ENCODE measurements around the gene SEC61A2.
"Not testable (repeated sequence)": the region's sequence is repeated elsewhere in the genome, so short reads cannot be mapped to it uniquely, and the experiment has no call there.

Gene SEC61A2

DNA sequence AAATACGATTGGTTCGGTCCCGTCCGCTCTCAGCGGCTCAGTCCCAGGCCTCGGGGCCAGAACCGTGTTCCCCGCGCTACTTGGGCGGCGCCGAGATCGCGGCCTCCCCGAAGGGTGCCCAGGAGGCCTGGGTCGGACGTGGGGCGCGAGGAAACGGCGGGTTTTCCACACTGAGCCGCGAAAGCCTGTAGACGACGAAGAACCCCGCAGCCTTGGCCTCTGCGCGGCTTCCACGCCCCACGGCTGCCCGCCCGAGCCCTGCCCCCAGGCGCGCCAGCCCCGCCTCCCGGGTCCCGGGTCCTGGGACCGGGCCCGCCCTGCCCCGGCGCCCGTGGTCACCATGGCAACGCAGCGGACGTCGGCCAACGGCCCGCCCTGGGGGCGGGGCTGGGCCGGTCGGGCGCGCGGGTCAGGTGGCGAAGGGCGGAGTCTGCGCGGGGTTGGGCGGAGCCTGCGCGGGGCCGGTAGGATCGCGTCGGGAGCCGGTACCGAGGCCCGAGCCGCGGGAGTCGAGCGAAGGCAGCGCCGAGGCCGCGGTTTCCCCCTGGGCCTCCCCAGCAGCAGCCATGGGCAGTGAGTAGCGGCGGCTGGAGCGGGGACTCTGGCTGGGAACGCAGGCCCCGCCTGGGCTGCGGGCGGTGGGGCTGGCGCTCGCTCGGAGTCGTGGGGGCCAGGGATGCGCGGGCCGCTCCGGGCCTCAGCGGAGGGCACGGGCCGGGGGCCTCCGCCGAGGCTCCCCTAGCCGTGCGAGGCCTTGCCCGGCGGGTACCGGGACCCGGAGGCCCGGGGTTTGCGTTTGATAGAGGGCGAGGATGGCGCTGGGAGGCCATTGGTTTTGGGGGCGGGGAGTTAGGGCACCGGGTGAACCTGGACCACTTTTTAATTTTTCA, at the start of gene SEC61A2:
Gene SEC61A2 (plus strand): TSS at position 456 of the 890 bp plus-strand sequence. CDS start 111 bp downstream, at position 567.
- DNase-seq (ENCODE audit: low spot score), result peak; percentile 96

DNA sequence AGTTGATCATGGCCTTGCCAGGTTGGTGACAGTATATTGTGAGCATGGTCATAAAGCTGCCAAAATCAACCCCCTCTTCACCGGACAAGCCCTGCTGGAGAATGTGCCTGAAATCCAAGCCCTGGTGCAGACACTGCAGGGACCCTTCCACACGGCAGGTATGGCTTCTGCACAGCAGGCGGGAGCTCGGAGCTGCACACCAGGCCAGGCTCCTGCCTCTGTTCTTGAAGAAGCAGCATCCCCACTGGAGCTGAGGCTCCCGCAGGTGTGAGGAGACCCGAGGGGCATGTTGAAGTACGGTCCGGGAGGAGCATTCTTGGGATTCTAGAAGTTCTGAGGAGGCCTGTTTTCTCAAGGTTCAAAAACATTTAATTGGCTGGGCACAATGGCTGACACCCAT, 48.0 kb upstream of the SEC61A2 start:
- no peak for DNase-seq (ENCODE audit: low spot score)

DNA sequence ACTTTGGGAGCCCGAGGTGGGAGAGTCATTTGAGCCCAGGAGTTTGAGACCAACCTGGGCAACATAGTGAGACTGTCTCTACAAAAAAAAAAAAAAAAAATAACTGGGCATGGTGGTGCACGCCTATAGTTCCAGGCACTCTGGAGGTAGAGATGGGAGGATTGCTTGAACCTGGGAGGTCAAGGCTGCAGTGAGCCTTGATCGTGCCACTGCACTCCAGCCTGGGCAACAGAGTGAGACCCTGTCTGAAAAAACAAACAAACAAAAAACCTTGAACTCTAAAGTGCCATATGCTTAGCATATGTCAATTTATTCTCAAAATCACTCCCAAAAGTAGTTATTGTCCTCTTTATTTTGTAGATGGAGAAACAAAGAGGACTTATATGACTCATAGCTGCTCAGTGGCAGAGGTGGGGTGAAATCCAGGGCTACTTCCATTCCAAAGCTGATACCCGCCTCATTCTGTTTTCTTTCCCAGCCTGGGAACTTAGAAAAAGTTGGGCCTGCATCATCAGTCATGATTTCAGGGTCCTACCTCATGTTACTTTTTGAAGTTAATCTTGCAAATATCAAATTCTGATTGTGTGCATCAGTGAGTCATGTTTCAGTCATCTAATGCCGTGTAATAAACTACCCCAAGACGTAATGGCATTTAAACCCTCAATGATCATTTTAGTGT, 47.5 kb upstream of the SEC61A2 start:
- DNase-seq (ENCODE audit: low spot score), result no peak

DNA sequence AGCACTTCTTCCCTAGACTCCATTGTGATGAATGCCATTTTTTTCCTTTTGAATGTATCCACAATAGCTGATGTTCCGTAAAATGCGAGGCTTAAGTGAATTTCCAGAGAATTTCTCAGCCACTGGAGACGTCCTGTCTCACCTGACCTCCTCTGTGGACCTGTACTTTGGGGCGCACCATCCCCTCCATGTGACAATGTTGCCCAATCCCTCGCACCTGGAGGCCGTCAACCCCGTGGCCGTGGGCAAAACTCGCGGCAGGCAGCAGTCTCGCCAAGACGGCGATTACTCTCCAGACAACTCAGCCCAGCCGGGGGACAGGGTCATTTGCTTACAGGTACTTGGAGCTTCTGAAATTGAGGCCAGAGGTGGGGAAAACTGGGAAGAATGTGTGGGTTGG, 40.6 kb upstream of the SEC61A2 start:
- DNase-seq (ENCODE audit: low spot score), result no peak

DNA sequence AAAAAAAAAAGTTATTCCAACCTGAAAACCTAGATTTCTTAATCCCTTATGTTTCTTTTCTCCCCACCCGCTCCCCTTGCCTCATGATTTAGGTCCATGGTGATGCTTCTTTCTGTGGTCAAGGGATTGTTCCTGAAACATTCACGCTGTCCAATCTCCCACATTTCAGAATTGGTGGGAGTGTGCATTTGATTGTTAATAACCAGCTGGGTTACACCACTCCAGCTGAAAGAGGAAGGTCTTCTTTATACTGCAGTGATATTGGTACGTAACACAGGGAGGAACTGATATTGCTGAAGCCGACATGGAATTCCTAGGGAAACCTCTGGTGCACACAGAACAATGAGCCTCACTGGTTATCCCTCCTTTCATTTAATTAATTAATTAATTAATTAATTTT, 38.1 kb upstream of the SEC61A2 start:
- no peak for DNase-seq (ENCODE audit: low spot score)

DNA sequence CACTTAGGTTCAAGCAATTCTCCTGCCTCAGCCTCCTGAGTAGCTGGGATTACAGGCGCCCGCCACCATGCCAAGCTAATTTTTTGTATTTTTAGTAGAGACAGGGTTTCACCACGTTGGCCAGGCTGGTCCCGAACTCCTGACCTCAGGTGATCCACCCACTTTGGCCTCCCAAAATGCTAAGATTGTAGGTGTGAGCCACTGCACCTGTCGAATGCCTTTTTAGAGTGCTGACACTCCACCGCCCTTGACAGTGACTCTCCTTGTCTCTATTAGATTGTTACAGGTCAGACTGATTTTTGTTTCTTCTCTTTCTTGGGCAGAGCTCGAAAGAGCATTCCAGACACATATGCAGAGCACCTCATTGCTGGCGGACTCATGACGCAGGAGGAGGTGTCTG, 32.1 kb upstream of the SEC61A2 start:
- not testable (repeated sequence) for DNase-seq (ENCODE audit: low spot score)

DNA sequence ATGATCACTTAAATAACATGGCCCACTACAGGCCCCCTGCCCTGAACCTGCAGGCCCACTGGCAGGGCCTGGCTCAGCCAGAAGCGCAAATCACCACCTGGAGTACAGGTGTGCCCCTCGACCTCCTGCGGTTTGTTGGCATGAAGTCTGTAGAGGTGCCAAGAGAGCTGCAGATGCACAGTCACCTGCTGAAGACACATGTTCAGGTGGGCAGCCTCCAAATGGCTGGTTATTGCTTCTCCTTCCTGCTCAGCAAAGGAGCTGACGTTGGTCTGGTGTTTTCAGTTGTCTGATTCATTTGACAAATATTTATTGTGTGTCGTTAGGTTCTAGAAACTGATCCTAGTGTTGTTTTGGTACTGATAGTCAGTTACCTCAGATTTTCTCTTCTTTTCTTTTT, 31.7 kb upstream of the SEC61A2 start:
- DNase-seq (ENCODE audit: low spot score), result no peak

DNA sequence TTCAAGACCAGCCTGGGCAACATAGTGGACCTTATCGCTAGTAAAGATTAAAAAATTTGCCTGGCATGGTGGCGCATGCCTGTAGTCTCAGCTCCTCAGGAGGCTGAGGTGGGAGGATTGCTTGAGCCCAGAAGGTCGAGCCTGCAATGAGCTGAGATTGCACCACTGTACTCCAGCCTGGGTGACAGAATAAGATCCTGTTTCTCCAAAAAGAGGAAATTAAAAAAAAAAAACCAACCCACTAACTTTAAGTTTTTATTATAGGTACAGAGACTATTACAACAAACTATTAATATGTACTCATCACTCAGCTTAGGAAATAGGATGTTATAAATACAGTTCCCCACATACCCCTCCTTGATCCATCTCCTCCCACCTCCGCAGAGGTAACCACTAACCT, 30.5 kb upstream of the SEC61A2 start:
- DNase-seq (ENCODE audit: low spot score), result no peak

DNA sequence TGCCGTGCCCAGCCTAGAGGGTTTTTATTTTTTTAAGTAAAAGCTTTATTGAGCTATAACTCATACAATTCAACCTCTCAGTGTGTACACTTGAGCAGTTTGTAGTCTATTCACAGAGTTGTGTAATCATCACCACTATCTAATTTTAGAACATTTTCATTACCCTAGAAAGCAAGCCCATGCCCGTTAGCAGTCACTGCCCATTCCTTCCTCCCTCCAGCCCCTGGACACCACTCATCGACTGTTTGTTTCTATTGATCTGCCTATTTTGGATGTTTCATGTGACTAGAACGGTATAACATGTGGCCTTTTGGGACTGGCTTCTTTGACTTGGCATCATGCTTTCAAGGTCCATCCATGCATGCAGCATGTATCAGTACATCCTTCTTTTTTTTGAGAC, 25.7 kb upstream of the SEC61A2 start:
- DNase-seq (ENCODE audit: low spot score), result no peak

DNA sequence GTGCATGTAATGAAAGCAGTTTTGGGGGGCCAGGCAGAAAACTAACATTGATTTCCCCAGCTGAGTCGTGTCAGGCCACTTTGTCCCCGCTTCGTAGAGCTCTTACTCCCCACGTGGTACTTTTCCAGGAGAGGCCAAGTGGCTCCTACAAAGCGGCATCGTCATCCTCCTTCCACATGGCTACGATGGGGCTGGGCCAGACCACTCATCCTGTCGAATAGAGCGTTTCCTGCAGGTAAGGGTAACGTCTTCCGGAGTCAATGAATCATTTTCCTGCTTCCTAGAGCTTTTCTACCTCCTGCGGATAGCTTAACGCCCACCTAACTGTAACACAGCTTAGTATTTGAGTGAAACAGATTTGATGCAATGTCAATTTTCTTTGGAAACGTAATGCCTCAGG, 21.7 kb upstream of the SEC61A2 start:
- no peak for DNase-seq (ENCODE audit: low spot score)

DNA sequence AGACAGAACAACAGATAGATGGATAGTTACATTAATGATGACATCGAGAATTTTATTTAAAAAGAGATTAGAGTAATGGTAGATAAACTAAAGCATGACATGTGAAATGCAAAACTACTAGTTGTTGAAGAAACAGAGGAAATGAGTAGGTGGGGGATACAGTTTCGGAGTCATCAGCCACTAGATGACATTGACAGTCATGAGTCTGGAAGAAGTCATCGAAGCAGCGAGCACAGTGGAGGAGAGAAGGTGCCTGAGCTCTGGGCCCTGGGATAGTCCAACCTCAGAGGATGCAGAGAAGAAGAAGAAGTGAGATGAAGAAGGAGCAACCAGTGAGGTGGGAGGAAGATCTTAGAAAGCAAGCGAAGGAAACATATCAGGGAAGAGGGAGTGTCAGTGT, 20.2 kb upstream of the SEC61A2 start:
- no peak for DNase-seq (ENCODE audit: low spot score)

DNA sequence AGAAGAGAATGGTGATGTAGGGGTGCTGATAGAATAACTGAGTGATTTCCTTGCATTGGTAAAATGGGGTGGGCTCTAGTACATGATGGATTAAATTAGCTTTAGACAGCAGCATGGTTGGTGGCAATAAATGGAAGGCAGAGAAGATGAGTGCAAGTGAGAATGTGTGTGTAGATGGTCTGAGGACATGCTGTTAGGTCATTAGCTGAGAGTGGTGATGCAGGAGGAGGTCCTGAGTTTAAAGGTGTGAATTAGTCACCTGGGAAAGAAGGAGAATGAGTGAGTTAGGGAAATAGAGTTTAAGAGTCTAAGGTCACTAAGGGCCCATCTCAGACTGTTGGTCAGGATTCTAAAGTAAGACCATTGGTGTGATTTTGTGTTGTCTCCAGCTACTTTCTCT, 17.9 kb upstream of the SEC61A2 start:
- no peak for DNase-seq (ENCODE audit: low spot score)

DNA sequence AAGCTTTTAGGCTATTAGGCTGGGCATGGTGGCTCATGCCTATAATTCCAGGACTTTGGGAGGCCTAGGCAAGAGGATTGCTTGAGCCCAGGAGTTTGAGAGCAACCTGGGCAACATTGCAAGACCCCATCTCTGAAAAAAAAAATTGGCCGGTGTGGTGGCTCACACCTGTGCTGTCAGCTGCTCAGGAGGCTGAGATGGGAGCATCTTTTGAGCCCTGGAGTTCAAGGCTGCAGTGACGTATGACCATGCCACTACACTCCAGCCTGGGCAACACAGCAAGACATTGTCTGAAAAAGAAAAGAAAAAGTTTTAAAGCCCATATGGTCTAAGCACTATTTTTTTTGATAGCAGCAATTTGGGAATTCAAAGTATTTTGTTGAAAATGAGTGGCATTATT, 15.8 kb upstream of the SEC61A2 start:
- DNase-seq (ENCODE audit: low spot score), result no peak

DNA sequence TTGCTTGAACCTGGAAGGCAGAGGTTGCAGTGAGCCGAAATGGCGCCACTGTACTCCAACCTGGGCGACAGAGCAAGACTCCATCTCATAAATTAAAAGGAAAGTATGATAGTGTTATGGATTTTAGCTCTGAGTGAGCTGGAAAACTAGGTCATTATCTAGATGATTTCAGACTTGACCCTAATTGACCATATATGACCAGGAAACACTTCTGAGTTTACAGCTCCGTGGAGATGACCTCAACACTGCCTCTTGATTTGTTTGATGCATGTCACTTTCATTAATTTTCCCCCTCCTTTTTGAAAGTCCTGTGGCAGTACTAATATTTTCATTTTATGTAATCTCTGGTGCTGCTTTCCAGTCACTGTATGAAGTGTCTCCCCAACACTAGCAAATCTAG, 7.8 kb upstream of the SEC61A2 start:
- no peak for DNase-seq (ENCODE audit: low spot score)

DNA sequence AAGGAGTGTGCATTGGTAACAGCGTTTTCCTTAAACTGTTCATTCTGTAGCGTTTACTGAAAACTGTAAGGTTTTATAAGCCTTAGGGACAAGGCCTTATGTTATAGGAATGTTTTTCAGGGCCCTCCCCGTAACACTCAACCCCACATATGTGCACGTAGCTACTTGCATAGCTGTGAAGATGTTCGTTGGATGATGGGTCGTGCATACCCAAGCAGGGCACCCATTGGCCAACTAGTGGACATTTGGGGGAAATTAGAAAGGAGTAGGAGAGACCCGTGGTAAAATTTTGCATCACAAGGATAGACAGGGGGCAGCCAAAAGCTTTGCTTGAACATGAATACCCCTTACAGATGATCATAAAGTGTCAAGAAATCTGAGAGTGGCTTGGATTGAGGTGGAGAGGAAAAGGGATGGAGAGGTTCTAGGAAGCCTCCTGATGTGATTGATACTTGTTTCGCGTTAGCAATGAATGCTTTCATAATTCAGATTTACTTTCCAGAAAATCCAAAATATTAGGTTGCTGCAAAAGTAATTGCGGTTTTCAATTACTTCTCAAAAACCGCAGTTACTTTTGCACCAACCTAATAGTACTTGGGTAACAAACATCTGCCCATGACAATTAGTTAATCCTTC, 878 bp downstream of the SEC61A2 start:
- DNase-seq (ENCODE audit: low spot score), result peak; percentile 61

DNA sequence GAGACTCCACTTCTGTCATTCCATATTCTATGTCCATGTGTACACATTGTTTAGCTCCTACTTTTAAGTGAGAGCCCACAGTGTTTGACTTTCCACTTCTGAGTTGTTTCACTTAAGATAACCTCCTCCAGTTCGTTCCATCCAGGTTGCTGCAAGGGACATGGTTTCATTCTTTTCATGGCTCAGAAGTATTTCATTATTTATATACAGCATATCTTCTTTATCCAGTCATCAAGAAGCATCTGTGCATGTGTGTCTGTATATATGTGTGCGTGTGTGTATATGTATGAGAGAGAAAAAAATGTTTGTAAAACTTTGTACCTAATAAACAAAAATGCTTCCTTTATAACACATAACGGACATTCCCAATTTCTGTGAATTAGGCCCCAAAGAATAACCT, 6.2 kb downstream of the SEC61A2 start:
- no peak for DNase-seq (ENCODE audit: low spot score)

DNA sequence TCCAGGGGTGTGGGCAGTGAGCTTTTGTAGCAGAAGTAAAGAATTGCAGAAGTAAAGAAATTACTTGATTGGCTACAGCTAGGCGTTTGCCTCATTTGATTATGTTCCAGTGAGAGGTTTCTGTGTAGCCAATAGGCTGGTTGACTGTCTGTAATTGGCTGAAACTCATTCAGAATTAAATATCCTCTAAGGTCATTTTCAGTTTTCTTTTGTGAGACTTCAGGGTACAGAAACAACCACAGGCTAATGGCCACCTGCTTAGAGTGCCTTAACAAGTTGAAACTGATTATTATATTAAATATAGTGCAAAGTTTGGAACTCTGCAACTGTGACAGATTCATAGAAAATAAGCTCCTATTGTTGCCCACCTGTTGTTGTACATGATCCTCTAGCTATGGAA, 10.6 kb downstream of the SEC61A2 start:
- DNase-seq (ENCODE audit: low spot score), result no peak

DNA sequence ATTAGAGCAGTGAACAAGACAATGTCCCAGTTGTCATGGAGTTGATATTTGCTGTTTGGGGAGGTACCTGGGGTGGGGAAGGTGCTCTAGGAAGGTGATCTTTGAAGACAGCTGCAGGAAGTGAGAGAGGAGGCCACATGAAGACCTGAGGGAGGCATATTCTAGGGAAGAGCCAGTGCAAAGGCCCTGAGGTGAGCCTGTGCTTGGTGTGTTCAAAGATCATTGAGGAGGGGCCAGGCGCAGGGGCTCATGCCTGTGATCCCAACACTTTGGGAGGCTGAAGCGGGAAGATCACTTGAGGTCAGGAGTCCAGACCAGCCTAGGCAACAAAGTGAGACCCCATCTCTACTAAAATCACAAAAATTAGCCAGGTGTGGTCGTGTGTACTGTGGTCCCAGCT, 15.1 kb downstream of the SEC61A2 start:
- DNase-seq (ENCODE audit: low spot score), result no peak

DNA sequence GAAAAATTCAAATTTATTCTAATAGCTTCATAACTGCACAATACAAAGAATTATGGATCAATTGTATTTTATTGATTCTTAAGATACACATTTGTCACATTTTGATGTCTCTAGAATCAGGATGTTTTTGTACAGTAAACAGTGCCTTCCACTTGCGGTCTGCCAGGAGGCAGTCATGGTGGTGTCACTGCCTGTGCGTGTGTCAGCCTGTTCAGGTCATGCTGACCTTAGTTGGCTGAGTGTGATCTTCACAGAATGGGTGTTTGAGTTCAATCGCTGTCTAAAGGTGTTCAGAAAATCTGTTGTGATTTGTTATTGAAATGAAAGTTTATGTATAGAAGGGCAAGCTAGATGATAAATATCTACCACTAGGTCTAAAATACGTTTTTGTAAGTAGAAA, 20.7 kb downstream of the SEC61A2 start:
- DNase-seq (ENCODE audit: low spot score), result no peak

DNA sequence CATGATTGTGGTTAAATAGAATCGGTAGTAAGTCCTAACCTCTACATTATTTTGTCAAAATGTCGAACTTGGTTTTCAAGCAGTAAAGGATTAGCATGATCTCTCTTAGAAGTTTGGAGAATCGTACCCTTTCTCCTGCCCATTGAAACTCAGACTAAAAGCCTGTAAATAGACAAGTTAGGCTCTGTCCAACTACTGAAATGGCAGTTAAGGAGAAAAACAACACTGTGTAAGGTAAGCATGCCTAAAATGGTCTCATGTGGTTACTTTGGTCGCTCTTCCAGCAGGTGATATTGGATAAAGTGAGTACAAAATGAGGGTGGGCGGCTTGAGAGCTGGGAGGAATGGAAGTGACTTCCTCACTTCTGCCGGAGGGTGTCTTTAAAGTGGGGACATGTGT, 25.0 kb downstream of the SEC61A2 start:
- no peak for DNase-seq (ENCODE audit: low spot score)

DNA sequence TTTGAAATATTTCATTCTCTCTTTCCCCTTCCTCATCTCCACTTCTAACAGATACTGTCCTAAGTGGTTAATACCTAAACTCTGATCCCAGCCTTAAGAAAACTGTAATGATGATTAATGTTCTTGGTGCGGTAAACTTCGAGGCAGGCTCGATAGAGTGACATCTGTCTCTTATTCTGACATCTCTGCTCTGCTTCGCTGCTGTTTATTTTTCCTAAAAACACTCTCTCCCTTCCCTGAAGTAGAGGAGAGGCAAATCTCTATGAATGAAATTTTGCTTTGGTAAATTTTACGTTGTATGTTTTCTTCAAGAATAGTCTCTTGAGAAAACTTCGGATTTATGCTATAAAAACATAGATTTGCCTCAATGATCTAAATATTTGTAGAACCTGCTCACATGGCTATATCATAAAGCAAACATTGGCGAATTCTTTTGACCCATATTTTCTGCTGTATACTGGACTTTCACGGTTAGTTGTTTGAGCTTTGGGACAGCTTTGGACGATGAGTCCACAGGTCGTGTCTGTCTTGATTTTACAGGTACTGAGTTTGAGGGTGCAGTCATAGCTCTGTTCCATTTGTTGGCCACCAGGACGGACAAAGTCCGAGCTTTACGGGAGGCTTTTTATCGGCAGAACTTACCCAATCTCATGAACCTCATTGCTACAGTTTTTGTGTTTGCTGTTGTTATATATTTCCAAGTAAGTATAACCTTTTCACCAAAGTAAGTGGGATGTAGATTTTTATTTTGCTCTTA, 27.1 kb downstream of the SEC61A2 start:
- no peak for DNase-seq (ENCODE audit: low spot score)

DNA sequence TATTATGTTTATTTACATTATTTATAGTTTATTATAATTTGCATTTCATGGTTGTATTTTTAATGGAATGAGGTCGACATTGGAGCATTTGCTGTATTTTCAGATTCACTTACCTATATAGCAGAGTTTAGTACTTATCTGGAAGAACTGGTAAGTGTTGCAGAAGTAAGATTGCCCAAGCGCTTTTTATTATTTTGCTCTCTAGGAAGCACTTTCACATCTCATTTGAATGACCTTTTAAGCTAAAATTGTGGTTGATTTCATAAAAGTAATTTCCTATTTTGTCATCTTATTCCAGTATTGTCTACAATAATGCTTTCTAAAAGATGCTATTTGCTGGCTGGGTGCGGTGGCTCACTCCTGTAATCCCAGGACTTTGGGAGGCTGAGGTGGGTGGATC, 28.6 kb downstream of the SEC61A2 start:
- no peak for DNase-seq (ENCODE audit: low spot score)

Data from CD4-positive, alpha-beta T cell treated with Interleukin-15 for 4 hours (primary cell).